MM.1S (cell line): ENCODE results near the gene MYH11.
A peak's percentile ranks its signal among the peaks of the same experiment; 100 is the strongest.

Source experiments
- DNase-seq: peaks from one replicate; pipeline ENCODE4 v3.0.0-alpha.2; 2015
- H2AFZ ChIP-seq: fragments of 300-600 bp; sonication (generic); 2 replicates; pipeline ENCODE4 v1.6.0; 2016; ENCODE audit warnings: antibody characterized with exemption, low read length
- H3F3A ChIP-seq: fragments of 300-600 bp; sonication (generic); 2 replicates; pipeline ENCODE4 v1.6.1; 2016; ENCODE audit warnings: mild to moderate bottlenecking, antibody characterized with exemption, low read length, moderate library complexity, mixed read lengths; ENCODE audit not compliant: insufficient read depth
- H3K27ac ChIP-seq: fragments of 300-600 bp; sonication (generic); 2 replicates; pipeline ENCODE4 v1.5.1; 2016; ENCODE audit warnings: mild to moderate bottlenecking, low read length
- H3K27me3 ChIP-seq: fragments of 300-600 bp; sonication (generic); replicated peaks from 2 replicates; pipeline ENCODE4 v1.6.0; 2016; ENCODE audit warnings: low read length; ENCODE audit not compliant: insufficient read depth
- H3K36me3 ChIP-seq: fragments of 300-600 bp; sonication (generic); replicated peaks from 2 replicates; pipeline ENCODE4 v1.6.1; 2016; ENCODE audit warnings: mild to moderate bottlenecking, low read length, mixed read lengths; ENCODE audit not compliant: insufficient read depth
- H3K4me1 ChIP-seq: fragments of 300-600 bp; sonication (generic); 2 replicates; pipeline ENCODE4 v1.6.1; 2016; ENCODE audit warnings: low read length, mixed read lengths
- H3K4me2 ChIP-seq: fragments of 300-600 bp; sonication (generic); 2 replicates; pipeline ENCODE4 v1.6.0; 2016; ENCODE audit warnings: low read depth, low read length
- H3K4me3 ChIP-seq: fragments of 300-600 bp; sonication (generic); 2 replicates; pipeline ENCODE4 v1.5.1; 2016; ENCODE audit warnings: low read length, mixed read lengths
- H3K79me2 ChIP-seq: fragments of 300-600 bp; sonication (generic); 2 replicates; pipeline ENCODE4 v1.6.1; 2016; ENCODE audit warnings: mixed run types, low read length, mixed read lengths
- H3K9ac ChIP-seq: fragments of 300-600 bp; sonication (generic); 2 replicates; pipeline ENCODE4 v1.6.1; 2016; ENCODE audit warnings: low read length, mixed read lengths
- H3K9me2 ChIP-seq: fragments of 300-600 bp; sonication (generic); replicated peaks from 2 replicates; pipeline ENCODE4 v1.6.1; 2016; ENCODE audit warnings: mild to moderate bottlenecking, low read length, mixed read lengths; ENCODE audit not compliant: insufficient read depth
- H3K9me3 ChIP-seq: fragments of 300-600 bp; sonication (generic); replicated peaks from 2 replicates; pipeline ENCODE4 v1.6.1; 2016; ENCODE audit warnings: mild to moderate bottlenecking, low read length, mixed read lengths; ENCODE audit not compliant: insufficient read depth
- H4K20me1 ChIP-seq: fragments of 300-600 bp; sonication (generic); 2 replicates; pipeline ENCODE4 v1.6.1; 2016; ENCODE audit warnings: mild to moderate bottlenecking, low read length, moderate library complexity, mixed read lengths; ENCODE audit not compliant: insufficient read depth
- EZH2 ChIP-seq: fragments of 300-600 bp; sonication (generic); optimal IDR thresholded peaks from 2 replicates; pipeline ENCODE3; 2017; ENCODE audit warnings: low read depth, mild to moderate bottlenecking, antibody characterized with exemption, low read length, mixed read lengths
- EZH2phosphoT487 ChIP-seq: fragments of 300-600 bp; sonication (generic); IDR thresholded peaks from 2 replicates; pipeline ENCODE4 v1.6.1; 2018; ENCODE audit warnings: antibody characterized with exemption, low read length
- TF ChIP-seq, protein P1 (sequence below): fragments of 300-600 bp; sonication (generic); IDR thresholded peaks from 2 replicates; pipeline ENCODE4 v1.5.1; 2016; ENCODE audit warnings: antibody characterized with exemption, low read length, mixed read lengths

MYH11 gene

DNA sequence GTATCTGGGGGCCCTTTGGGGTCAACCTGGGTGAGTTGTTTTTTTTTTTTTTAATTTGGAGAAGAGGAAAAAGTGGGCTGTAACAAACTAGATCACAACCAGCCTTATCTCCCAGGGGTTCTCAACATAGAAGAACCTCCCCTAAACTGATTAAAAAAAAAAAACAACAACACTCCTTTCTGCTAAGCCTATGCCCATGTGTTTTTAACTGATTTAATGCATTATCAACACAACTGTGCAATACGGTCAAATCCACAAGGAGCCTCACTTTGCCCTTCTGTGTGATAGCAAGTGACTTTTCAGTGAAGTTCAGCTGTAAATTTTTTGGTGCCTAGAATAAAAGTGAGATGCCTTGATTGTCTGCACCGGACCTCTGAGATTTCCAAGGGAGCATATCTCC is 646 bp downstream of the MYH11 start:
- H3K9me3 ChIP-seq = no peaks in the 10 kb centered on the region
- H3K27me3 ChIP-seq = peaks cover 16% of the 10 kb centered on the region
- H3K79me2 ChIP-seq = no peaks in the 10 kb centered on the region
- peak overlapping the region; percentile 36; the same call in 1 of the 2 replicates for H3K27ac ChIP-seq
- peaks cover 21% of the 10 kb centered on the region; the same call in 1 of the 2 replicates for H3F3A ChIP-seq
- H3K36me3 ChIP-seq = no peaks in the 10 kb centered on the region
- H3K9ac ChIP-seq = no peak overlapping the region
- H4K20me1 ChIP-seq = no peaks in the 10 kb centered on the region
- peak overlapping the region; percentile 73 for H3K4me2 ChIP-seq
- peak overlapping the region; percentile 16 for H3K4me3 ChIP-seq
- H3K9me2 ChIP-seq = no peaks in the 10 kb centered on the region
- DNase-seq = no peak
- peaks cover 24% of the 10 kb centered on the region for H3K4me1 ChIP-seq
- TF ChIP-seq, protein P1, sequence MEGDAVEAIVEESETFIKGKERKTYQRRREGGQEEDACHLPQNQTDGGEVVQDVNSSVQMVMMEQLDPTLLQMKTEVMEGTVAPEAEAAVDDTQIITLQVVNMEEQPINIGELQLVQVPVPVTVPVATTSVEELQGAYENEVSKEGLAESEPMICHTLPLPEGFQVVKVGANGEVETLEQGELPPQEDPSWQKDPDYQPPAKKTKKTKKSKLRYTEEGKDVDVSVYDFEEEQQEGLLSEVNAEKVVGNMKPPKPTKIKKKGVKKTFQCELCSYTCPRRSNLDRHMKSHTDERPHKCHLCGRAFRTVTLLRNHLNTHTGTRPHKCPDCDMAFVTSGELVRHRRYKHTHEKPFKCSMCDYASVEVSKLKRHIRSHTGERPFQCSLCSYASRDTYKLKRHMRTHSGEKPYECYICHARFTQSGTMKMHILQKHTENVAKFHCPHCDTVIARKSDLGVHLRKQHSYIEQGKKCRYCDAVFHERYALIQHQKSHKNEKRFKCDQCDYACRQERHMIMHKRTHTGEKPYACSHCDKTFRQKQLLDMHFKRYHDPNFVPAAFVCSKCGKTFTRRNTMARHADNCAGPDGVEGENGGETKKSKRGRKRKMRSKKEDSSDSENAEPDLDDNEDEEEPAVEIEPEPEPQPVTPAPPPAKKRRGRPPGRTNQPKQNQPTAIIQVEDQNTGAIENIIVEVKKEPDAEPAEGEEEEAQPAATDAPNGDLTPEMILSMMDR = no peak
- TF ChIP-seq EZH2phosphoT487 = no peak
- TF ChIP-seq EZH2 = no peak
- H2AFZ ChIP-seq = no peak overlapping the region

DNA sequence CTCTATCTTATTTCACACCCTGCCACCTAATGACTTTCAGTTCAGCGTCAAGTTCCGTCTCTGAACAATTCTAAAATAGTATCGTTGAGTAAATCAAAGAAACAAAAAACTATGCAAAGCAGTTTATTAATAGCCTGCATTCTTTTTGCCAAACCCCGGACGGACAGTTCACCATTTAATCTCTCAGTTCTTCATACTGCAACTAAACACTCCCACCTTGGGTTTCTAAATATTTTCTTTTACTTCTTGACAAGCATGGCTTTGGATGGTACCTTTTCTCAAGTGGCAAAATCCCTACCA is 1.2 kb downstream of the MYH11 start:
- Histone ChIP-seq H3K9ac (no peak overlapping the region), H3K4me2 (peak overlapping the region; percentile 73), H3K4me3 (peak overlapping the region; percentile 16; the same call in 1 of the 2 replicates), H4K20me1 (no peaks in the 10 kb centered on the region), H3K27me3 (peaks cover 16% of the 10 kb centered on the region), H3K9me2 (no peaks in the 10 kb centered on the region), H3K27ac (peak overlapping the region; percentile 36; the same call in 1 of the 2 replicates), H3K9me3 (no peaks in the 10 kb centered on the region), H3K36me3 (no peaks in the 10 kb centered on the region), H3K79me2 (no peaks in the 10 kb centered on the region), H3F3A (peaks cover 21% of the 10 kb centered on the region; the same call in 1 of the 2 replicates), H2AFZ (no peak overlapping the region), H3K4me1 (peaks cover 24% of the 10 kb centered on the region)
- peak; percentile 75 for DNase-seq
- no peak for TF ChIP-seq EZH2phosphoT487
- no peak for TF ChIP-seq EZH2
- TF ChIP-seq, protein P1 = no peak

DNA sequence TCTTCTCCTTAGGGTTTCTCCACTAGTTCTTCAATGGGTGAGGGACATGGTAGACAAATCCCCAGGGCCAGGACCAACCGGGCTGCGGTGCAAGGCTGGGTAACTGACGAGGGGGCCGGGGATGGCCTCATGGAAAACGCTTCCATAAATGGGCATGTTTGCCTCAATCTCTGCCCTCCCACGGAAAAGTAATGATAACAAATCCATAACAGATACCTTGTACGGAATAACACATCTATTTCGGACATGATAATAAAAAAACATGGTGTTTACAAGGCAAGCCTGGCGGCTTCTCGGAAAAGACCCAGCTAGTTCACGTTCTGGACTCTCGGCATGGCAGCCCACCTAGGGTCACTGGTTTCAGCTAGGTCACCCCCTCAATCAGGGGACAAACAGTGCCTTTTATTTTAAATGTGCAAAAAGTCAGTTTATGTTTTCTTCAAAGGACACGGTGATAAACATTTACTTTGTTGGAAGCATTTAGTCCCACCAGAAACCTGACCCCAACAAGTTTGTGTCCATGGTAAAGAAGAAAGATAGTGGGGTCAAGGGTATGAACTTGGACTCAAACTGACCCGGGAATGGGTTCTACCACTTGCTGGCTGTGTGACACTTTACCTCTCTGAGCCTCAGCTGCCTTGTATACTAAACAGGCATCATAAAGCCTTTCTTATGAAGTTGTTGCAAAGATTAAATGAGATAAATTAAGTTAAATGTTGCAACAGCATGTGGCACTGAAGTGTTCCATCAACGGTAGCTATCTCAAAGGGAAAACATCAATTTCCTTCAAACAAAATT is 1.7 kb downstream of the MYH11 start:
- Histone ChIP-seq H3K4me3 (peak overlapping the region; percentile 16; the same call in 1 of the 2 replicates), H3K9ac (no peak overlapping the region), H3K4me2 (peak overlapping the region; percentile 73)

More for the DNA sequence above, 1.7 kb downstream of the MYH11 start:
- TF ChIP-seq EZH2phosphoT487 (no peak), EZH2 (no peak)
- TF ChIP-seq, protein P1 = no peak
- no peak for DNase-seq
- H3F3A ChIP-seq = peaks cover 21% of the 10 kb centered on the region; the same call in 1 of the 2 replicates
- H3K27ac ChIP-seq = peak overlapping the region; percentile 36; the same call in 1 of the 2 replicates
- H3K36me3 ChIP-seq = no peaks in the 10 kb centered on the region
- H4K20me1 ChIP-seq = no peaks in the 10 kb centered on the region
- peaks cover 16% of the 10 kb centered on the region for H3K27me3 ChIP-seq
- H3K4me1 ChIP-seq = peaks cover 24% of the 10 kb centered on the region
- no peaks in the 10 kb centered on the region for H3K79me2 ChIP-seq
- no peak overlapping the region for H2AFZ ChIP-seq
- no peaks in the 10 kb centered on the region for H3K9me3 ChIP-seq
- no peaks in the 10 kb centered on the region for H3K9me2 ChIP-seq
